Brain microvascular endothelial cell (primary cell): Measurements from ENCODE around the gene UBL5.

ENCODE experiments used
- DNase-seq: peaks from one replicate; pipeline ENCODE4 v3.0.0-alpha.2; 2020
- H3K27ac ChIP-seq: fragments of 250-450 bp; sonication (Bioruptor Pico); 2 replicates; pipeline ENCODE4 v1.5.1; 2020; ENCODE audit warnings: mild to moderate bottlenecking, moderate library complexity
- H3K27me3 ChIP-seq: fragments of 250-450 bp; sonication (Bioruptor Pico); replicated peaks from 2 replicates; pipeline ENCODE4 v1.5.1; 2020; ENCODE audit warnings: mild to moderate bottlenecking
- H3K36me3 ChIP-seq: fragments of 250-450 bp; sonication (Bioruptor Pico); replicated peaks from 2 replicates; pipeline ENCODE4 v1.5.1; 2020; ENCODE audit warnings: mild to moderate bottlenecking
- H3K4me3 ChIP-seq: 2 replicates; pipeline ENCODE4 v1.5.1; 2011; ENCODE audit warnings: low read depth, mild to moderate bottlenecking, control low read depth, low read length, moderate library complexity
- in situ Hi-C: cut with HindIII; loops from 2 replicates; pipeline ENCODE4 v1.10.0; 2017; ENCODE audit warnings: low sequenced_read_pairs, low pct_ligation_motif_present
- TF ChIP-seq, protein P1 (sequence below): IDR thresholded peaks from 2 replicates; pipeline ENCODE4 v1.5.1; 2011; ENCODE audit warnings: low read depth, mild to moderate bottlenecking, moderate library complexity, low read length, control low read depth, inconsistent platforms; ENCODE audit errors: missing control alignments

Gene UBL5

DNA sequence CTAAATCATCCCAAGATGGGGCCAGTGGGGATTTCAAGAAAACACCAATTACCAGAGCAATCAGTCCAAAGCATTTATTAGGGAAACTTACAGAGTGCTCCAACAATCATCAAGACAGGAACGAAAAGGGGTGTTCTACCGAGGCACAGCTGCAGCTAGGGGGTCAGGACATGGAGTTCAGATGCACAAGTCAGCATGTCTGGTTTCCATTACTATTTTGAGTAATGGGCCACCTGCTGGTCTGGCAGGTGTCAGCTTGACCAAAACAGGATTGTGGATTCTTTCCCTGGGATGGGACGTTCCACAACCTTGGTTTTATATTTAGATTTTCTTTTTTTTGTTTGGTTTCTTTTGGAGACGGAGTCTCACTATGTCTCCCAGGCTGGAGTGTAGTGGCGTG lies 3.9 kb upstream of the UBL5 start:
- TF ChIP-seq, protein P1, sequence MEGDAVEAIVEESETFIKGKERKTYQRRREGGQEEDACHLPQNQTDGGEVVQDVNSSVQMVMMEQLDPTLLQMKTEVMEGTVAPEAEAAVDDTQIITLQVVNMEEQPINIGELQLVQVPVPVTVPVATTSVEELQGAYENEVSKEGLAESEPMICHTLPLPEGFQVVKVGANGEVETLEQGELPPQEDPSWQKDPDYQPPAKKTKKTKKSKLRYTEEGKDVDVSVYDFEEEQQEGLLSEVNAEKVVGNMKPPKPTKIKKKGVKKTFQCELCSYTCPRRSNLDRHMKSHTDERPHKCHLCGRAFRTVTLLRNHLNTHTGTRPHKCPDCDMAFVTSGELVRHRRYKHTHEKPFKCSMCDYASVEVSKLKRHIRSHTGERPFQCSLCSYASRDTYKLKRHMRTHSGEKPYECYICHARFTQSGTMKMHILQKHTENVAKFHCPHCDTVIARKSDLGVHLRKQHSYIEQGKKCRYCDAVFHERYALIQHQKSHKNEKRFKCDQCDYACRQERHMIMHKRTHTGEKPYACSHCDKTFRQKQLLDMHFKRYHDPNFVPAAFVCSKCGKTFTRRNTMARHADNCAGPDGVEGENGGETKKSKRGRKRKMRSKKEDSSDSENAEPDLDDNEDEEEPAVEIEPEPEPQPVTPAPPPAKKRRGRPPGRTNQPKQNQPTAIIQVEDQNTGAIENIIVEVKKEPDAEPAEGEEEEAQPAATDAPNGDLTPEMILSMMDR = no peak
- H3K36me3 ChIP-seq = no peaks in the 10 kb centered on the region
- no peak for DNase-seq
- H3K27ac ChIP-seq = no peak overlapping the region
- in situ Hi-C loops = no loop called here
- H3K4me3 ChIP-seq = no peak overlapping the region
- no peaks in the 10 kb centered on the region for H3K27me3 ChIP-seq

- H3K4me3 ChIP-seq = peak overlapping the region; percentile 96
- in situ Hi-C loops = no loop called here
- TF ChIP-seq, protein P1 = no peak
Measured at GRCh38 chr19:9828551-9829063, 889 bp downstream of the UBL5 start.

GRCh38 chr19:9834307-9834725 lies 6.6 kb downstream of the UBL5 start:
- no peaks in the 10 kb centered on the region for H3K27me3 ChIP-seq
- no peak for DNase-seq
- TF ChIP-seq, protein P1 = no peak
- H3K4me3 ChIP-seq = peak overlapping the region; percentile 80
- no peak overlapping the region for H3K27ac ChIP-seq
- H3K36me3 ChIP-seq = peaks cover 10% of the 10 kb centered on the region
- in situ Hi-C loops = no loop called here

More at GRCh38 chr19:9828551-9829063, 889 bp downstream of the UBL5 start:
- Histone ChIP-seq H3K27ac (no peak overlapping the region), H3K27me3 (no peaks in the 10 kb centered on the region), H3K36me3 (peaks cover 6% of the 10 kb centered on the region)
- no peak for DNase-seq

GRCh38 chr19:9834726-9835506 lies 7.2 kb downstream of the UBL5 start, which contains the start of gene PIN1:
PIN1 (plus strand) TSS chr19:9835318; CDS start chr19:9835345, 27 bp downstream.
- H3K4me3 ChIP-seq = peak within 1 kb of the TSS; percentile 80
- in situ Hi-C loops = no loop called here
- H3K27me3 ChIP-seq = no peaks in the 10 kb centered on the region
- peak; percentile 99 for DNase-seq
- TF ChIP-seq, protein P1 = peak; percentile 26
- H3K36me3 ChIP-seq = peaks cover 11% of the 10 kb centered on the region
- peak within 1 kb of the TSS; percentile 26 for H3K27ac ChIP-seq

DNA sequence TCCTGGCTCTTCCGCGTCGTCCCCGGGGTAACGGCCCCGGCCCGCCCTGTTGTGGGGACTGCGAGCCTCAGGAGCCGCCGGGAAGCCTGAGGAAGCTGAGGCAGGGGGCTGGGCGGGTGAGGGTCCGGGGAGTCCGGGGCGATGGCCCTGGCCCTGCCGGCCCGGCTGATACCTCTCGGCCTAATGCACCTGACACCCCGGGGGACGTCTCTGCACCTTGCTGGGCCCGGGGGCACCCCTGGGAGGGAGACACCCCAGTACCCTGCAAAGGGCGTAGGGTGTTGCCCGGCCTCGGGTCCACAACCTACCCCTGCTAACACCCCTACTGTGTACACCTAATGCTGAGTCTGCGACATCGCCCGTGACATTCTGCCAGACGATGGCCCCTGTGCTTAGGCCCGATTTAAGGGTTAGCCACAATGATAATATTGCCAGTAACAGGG lies 7.8 kb downstream of the UBL5 start:
- TF ChIP-seq, protein P1 = no peak
- Histone ChIP-seq H3K4me3 (peak overlapping the region; percentile 78), H3K27me3 (no peaks in the 10 kb centered on the region), H3K36me3 (peaks cover 8% of the 10 kb centered on the region), H3K27ac (peak overlapping the region; percentile 26)
- in situ Hi-C loops = no loop called here
- no peak for DNase-seq
